ENCODE measurements around the gene LBH.
A peak's percentile ranks its signal among the peaks of the same experiment; 100 is the strongest.

LBH gene

DNA sequence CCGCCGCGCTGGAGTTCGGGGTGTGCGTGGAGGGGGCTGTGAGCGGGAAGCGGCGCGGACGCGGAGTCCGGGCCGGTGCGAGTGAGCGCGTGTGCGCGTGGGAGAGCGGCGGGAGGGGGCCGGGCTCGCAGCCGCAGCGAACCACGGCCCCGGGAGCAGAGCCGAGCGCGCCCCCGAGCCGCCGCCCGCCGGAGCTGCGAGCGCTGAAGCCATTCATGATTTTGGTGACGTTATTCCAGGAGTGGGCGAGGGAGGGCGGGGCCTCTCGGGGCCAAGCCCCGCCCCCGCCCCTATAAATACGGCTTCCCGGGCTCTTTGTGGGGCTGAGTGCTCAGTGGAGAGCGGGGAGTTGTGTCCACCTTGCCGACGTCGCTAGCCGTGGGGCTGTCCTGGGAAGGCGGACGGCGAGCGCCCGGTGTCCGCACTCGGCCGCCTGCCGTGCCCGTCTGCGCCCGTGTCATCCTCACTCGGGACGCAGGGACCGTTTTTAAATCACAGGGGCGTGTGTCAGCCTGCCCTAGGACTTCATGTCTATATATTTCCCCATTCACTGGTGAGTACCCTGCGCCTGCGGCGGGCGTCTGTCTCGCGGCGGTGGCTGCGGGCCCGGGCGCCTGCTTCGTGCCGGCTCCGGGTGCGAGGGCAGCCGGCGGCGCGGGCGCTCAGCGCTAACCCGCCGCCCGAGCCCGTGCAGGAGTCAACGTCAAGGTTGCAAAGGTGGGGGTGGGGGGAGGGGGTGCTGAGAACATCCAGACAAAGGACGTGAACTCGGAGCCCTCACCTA is at the start of gene LBH:
Gene LBH (plus strand): TSS at position 323 of the 784 bp plus-strand sequence. CDS start 205 bp downstream, at position 528.
- no peak for FAIRE-seq

DNA sequence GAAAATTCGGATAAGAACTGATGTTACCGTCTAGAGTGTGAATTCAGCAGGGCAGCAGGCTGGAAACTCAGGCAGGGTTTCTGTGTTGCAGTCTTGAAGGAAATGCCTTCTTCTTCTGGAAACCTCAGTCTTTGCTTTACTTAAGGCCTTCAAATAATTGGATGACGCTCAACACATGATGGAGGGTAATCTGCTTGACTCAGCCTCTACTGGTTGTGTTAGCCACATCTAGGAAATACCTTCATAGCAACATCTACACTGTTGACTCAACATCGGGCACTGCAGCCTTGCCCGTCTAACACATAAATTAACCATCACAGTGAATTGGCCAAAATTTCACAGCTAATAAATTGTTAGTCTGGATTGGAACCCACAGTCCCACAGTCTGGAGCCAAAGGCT is 47.3 kb upstream of the LBH start:
- no peak for FAIRE-seq

DNA sequence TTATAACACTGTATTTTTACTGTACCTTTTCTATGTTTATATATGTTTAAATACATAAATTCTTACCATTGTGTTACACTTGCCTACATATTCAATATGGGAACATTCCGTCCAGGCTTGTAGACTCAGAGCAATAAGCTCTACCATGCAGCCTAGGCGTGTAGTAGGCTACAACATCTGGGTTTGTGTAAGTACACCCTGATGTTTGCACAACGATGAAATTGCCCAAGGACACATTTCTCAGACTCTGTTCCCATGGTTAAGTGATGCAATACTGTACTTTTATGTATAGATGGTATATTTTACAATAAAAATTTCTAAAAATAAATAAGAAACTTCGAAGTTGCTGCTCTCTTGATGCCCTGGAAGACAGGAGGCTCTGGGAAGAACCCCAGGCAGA is 46.2 kb upstream of the LBH start:
- no peak for FAIRE-seq

DNA sequence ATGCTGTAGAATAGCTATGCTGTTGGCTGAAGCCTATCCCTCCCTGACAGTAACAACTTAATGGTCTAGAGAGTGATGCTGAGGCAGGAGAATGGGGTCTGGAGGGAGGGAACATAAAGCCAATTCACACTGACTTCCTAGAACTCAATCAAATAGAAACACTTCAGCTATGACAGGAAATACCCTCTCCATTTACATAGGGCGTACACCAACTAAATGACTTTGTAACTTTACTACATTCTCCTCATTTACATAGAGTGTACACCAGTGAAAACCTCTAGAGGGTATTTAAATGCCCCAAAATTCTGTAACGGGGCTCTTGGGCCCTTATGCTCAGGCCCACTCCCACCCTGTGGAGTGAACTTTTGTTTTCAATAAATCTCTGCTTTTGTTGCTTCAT is 43.0 kb upstream of the LBH start:
- FAIRE-seq, result no peak

DNA sequence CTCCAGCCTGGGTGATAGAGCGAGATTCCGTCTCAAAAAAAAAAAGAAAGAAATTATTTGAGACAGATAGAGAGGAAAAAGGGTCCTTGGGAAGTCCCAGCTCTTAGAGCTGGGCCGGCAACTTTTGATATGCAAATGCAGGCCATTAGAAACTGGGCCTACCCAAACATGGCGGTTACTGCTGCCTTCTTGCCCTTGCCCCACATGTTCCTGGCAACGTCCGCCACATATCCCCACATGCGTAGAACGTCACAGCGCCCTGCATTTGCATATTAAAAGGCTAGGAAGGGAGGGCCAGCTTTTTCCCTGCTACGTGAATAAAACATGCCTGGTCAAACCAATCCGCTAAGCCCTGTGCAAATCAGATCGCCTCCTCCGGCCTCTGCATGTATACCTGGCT is 40.7 kb upstream of the LBH start:
- no peak for FAIRE-seq

DNA sequence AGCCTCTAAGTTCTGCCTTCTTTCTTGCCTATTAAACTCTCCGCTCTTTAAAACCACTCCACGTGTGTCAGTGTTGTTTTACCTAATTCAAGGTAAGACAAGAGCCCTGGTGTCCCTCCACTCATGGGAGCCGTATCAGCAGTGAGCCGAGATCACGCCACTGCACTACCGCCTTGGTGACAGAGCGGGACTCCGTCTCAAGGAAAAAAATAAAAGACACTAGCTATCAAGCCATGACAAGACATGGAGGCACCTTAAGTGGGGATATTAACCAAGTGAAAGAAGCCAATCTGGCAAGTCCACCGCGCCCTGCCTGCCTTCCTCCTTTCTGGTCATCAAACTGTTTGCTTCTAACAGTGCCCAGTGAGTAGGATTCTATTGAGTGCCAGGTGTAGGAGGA is 40.2 kb upstream of the LBH start:
- no peak for FAIRE-seq

DNA sequence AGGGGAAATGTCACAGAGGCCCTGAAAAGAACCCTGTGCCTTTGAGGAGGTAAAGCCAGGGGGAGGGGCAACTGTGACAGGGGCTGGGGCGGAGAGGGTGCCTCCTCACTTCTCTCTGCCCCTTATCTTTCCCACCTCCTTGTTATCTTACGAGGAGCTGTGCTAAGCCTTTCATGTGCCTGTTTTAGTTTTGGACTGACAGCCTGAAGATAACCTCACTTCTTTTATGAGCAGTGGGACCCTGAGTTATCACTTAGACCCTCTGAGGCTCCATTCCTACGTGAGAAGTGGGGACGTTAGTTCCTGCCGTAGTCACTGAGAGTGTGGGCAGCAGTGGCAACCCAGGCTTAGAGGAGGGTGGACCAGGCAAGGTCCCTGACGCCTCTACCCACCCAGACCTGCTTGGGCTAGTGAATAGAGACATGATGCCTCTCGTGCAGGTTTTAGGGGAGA is 39.5 kb upstream of the LBH start:
- no peak for FAIRE-seq

DNA sequence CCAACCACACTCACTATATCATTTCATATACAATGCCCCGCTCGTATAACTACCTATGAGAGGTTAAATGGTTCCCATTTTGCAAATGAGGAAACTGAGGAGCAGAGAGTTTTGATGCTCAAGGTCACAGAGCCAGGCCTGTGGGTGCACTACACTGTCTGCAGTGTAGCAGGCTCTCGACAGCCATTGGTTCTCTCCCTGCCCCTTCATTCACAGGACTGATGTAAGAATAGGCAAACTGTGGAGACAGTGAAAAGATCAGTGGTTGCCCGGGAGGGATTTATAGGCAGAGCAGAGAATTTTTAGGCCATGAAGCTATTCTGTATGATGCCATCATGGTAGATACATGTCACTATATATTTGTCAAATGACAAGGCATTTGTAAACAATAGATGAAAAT is 39.0 kb upstream of the LBH start:
- FAIRE-seq, result no peak

DNA sequence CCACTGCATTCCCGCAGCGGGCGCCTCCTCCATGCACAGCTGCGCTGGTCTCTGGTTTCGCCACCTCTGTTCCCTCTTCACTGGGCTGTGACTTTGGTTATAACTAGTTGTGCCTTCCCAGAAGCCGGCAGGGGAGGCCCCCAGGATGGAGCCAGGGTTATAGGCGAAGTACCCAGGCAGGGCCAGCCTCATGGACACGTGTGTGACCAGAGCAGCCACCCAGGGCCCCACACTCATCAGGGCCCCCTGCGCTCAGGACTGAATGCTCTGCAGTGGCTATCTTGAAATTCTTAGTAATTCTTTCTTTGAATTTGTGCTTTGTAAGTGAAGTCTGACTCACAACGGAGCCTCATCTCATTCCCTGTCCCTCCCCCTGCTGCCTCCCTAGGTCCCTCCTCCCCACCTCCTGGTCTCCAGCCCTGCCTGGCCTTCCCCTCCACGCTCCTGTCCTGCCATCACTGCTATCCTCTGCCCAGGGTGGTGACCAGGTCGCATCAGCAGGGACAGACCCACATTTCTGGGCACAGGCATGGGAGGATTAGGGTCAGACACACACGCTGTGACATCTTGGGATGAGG is 38.1 kb upstream of the LBH start:
- no peak for FAIRE-seq

DNA sequence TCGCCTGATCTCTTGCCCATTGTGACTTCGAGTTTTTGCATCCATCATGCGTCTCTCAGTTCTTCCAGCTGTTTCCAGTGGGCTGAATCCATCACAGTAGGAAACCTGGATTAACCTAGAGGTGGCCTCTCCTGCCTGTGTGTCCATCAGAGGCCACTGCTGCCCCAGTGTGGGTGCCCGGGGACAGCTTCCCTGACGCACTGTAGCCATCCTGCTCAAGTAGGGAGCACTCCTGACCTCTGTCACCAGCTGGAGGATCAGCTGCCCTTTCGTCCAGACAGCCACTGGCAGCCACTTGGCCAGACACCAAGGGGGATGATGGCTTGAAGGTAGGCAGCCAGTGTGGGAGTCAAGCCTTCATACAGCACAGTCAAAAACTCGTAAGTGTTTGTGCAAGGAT is 36.9 kb upstream of the LBH start:
- no peak for FAIRE-seq

DNA sequence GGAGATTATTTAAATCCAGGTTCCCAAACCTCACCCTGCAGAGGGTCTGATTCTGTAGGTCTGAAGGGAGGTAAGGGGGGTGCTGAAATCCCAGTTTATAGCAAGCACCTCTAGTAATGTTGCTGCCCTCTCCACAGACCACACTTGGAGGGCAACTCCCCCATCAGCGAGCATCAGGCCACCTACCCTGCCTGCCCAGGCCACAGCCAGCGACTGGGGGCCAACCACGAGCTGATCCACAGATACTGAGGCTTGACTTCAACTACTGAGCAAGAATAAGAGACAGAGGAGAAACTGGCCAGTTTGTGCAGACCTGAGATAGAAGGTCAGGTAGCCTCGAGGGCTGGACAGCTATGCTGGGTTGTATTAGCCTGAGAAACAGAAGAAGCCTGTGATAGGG is 36.3 kb upstream of the LBH start:
- FAIRE-seq, result no peak

DNA sequence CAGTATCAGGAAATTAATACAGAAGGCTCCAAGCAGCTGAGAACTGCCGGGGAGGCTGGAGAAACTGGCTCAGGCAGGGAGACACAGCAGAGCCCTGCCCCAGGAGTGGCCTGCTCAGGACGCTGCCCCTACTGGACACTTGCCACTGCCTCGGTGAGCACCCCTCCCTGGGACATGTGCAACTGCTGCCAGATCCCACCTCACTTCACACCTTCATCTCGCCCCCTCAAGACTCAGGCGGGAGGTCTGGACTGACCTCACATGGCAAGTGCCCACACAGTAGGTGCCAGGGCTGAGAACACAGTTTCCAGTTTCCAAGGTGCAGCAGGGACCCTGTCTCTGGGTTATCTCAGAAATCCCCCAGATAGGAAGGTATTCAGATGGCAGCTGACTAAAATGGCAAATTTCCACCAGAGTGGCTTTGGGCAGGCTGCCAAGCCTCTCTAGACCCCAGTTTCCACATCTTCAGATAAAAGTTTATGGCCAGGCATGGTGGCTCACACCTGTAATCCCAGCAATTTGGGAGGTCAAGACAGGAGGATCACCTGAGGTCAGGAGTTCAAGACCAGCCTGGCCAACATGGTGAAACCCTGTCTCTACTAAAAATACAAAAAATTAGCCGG is 33.7 kb upstream of the LBH start:
- no peak for FAIRE-seq

DNA sequence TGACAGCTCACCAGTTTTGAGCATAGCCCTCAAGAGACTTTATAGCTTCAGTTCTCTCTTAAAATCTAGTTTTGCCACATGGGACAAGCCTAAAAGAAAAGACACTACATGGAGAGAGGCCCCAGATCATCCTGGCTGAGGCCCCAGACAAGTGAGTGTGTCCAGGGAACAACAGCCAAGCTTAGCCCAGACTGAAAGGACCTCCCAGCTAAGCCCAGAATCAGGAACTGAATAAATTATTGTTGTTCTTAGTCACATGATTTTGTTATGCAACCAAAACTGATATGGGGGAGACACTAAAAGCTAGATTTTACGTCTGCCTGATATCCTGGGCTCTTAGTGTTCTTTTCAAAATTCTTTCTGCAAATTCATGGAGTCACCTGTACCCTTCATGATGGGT is 29.3 kb upstream of the LBH start:
- FAIRE-seq, result no peak

DNA sequence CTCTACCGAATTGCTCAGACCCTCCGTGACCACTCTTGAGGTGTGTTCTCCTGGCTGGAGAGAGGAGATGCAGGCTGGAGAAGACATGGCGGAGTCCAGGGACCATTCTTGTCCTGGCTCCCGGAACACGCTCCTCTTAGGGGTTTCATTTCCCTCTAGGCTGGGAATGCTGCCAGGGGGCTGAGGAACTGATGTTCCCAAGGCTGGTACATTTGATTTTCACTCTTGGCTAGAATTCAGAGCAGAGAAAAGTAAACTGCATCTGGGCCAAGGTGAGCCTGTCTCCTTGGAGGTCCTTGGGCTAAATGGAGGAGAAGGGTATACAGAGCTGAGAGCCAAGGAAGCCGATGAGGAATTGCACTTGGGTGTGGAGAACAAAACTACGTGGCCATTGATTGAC is 28.2 kb upstream of the LBH start:
- no peak for FAIRE-seq

DNA sequence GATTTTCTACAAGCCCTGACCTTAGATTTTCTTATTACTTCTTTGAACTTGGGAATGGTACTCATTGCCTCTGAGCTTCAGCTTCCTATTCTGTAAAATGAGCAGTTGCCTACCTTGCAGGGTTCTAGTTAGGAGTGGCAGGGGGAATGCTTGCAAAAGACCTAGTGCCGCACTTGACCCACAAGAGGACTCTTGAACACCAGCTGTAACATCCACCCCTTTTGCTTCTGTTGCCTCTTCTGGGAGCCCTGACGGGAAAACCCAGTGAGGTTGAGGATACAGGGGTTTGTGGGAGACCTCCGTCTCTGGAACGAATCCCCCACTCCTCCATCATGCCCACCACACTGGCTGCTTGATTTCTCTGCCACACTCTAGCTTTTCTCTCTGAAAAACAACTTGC is 27.1 kb upstream of the LBH start:
- no peak for FAIRE-seq

DNA sequence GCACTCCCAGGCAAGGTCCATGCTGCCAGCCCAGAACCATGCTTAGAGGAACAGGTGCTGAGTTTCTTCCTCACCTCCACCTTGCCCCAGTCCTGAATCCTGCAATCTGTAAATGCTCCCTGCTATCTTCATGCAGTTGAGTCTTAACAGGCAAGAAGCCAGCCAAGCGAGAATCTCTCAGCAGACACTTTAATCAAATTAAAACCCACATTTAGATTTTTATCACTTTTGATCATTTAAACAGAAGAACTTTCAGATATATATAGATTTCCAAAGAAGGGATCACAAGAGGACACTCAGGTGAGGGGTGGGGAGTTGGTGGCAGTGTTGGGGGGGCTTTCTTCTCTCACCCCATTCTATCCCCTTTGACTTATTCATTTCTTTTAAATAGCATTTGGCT is 25.9 kb upstream of the LBH start:
- no peak for FAIRE-seq

DNA sequence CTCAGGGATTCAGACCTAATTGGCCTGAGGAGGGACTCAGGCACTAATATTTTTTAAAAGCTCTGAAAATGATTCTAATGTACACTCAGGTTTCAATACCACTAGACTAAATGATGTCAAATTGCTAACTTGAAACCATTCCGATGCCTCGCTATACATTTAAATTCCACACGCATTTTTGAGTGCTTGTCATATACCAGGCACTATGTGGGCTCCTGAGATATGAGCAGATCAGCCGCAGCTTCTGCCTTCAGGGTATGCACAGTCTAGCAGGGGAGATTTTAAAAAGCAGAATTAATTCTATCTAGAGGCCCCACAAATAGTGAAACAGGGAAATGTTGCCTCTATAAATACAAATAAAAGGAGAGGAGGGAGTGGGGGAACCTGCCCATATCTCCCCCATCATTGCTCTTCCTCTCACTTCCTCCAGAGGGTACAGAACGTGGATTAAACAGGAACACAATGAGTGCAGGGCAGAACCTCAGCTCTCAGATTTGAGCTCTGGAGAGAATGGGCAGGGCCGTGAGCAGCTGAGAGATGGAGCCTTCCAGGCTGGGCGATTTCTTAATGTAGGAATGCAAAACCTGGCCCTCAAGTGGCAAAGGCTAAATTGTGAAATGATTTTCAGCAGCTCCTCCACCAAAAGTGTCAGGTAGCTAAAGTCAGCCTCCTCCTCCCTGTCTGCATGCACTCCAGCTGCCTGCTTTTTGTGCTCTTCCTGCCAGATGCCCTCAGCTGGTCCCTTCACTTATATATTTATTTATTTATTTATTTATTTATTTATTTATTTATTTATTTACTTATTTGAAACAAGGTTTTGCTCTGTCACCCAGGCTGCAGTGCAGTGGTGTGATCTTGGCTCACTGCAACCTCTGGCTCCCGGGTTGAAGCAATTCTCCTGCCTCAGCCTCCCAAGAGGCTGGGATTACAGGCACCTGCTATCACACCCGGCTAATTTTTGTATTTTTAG is 24.6 kb upstream of the LBH start:
- no peak for FAIRE-seq

DNA sequence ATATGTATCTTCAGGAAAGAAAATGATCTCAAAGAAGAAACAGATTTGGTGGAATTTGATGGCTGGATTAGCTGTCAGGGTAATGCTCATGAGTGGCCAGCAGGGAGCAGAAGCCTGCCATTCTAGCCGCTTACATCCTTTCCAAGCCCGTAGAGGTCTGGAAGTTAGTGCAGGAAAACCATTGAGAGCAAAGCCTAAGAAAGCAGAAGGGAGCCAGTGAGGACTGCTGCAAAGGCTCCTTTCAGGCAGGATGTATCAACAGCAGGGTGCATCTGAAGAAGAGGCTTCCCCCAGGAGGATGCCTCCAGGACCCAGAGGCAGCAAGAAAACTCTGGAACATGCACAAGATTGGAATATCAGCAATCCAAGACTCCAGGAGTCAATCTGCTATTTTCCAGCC is 22.9 kb upstream of the LBH start:
- FAIRE-seq, result peak; percentile 88

DNA sequence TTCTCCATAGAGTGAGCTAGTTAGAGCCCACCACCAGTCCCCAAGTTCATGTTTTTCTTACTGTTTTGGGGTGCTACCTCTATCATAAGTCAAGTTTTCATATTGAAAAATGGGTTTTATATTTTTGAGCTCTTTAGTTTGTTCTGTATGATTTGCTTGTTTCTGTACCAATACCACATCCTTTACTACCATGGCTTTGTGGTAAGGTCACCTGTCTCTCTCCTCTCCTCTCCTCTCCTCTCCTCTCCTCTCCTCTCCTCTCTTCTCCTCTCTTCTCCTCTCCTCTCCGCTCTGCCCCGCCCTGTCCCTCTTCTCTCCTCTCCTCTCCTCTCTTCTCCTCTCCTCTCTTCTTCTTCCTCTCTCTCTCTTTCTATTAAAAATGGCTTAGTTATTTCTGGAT is 22.1 kb upstream of the LBH start:
- FAIRE-seq, result no peak

DNA sequence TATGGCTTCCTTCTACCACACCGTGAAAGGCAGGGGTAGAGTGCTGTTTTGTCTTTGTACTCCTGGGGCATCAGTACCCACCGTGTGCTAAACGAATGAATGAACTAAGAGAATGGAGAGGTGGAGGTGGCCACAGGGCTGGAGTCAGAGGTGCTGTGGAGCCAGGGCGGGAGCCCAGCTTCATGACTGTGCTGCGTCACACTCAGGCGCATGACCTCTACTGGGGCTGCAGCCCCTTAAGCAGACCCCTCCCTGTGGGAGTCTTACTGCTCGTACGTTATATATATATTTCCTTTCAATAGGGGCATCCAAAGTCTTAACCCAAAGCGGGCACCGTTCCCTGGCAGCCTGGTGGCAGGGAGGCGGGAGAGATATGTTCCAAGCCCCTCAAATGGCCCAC is 18.0 kb upstream of the LBH start:
- no peak for FAIRE-seq

DNA sequence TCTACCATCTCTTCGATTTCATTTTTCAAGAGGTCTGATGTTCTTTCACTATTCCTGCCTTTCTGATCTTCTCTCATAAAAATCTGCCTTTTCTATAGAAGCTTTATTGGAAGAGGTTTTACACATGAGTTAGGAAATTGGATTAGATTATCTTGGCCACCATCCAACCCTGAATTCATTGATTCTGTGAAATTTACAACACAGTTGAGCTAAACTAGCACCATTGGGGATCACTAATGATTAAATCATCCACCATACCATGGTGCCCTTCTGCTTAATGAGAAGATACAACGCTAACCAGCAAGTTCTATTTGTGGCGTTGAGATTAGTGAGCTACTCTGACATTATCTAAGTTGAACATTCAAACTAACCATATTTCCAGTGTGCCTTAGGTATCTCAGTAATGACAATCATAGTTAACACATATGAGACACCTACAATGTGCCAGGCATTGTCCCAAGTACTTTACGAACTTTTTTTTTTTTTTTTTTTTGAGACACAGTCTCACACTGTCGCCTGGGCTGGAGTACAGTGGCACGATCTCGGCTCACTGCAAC is 17.3 kb upstream of the LBH start:
- no peak for FAIRE-seq

DNA sequence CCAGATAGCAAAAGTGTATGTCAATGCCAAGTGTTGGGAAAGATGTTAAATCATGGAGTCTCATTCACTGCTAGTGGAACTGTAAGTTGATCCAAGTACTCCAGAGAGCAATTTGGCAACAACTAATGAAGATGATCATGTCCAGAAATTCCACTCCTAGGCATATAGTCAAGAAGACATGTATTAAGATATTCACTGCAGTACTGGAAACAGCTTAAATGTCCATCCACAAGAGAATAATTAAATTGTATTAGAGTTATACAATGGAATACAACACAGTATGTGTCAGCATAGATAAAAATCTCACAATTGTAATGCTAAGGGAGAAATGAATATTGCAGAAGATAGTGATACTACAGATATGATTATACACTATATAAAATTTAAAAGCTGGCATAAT is 15.2 kb upstream of the LBH start:
- FAIRE-seq, result no peak

Measured in islet of Langerhans (tissue), 1 donor.